ENCODE data around the gene PLEK.

GRCh38 chr2:68387408-68388350 lies 22.6 kb downstream of the PLEK start:
- TF ChIP-seq, protein P1, sequence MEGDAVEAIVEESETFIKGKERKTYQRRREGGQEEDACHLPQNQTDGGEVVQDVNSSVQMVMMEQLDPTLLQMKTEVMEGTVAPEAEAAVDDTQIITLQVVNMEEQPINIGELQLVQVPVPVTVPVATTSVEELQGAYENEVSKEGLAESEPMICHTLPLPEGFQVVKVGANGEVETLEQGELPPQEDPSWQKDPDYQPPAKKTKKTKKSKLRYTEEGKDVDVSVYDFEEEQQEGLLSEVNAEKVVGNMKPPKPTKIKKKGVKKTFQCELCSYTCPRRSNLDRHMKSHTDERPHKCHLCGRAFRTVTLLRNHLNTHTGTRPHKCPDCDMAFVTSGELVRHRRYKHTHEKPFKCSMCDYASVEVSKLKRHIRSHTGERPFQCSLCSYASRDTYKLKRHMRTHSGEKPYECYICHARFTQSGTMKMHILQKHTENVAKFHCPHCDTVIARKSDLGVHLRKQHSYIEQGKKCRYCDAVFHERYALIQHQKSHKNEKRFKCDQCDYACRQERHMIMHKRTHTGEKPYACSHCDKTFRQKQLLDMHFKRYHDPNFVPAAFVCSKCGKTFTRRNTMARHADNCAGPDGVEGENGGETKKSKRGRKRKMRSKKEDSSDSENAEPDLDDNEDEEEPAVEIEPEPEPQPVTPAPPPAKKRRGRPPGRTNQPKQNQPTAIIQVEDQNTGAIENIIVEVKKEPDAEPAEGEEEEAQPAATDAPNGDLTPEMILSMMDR (IDR thresholded peaks at IDR 0.05) = no peak
- no peak for TF ChIP-seq EP300 (IDR thresholded peaks at IDR 0.05)
- no peak for TF ChIP-seq POLR2A (IDR thresholded peaks at IDR 0.05)
